HUES48 (cell line): ENCODE data around the gene SLC28A1.

Experiments
- H3K27ac ChIP-seq: one replicate; pipeline ENCODE4 v1.7.0; 2013; ENCODE audit warnings: low read depth, low read length, inconsistent platforms
- H3K27me3 ChIP-seq: 2 replicates; pipeline ENCODE4 v1.6.1; 2013; ENCODE audit warnings: mild to moderate bottlenecking, low read length; ENCODE audit not compliant: control insufficient read depth, insufficient read depth
- H3K36me3 ChIP-seq: 2 replicates; pipeline ENCODE4 v1.6.1; 2013; ENCODE audit warnings: low read length; ENCODE audit not compliant: control insufficient read depth, insufficient read depth
- H3K4me1 ChIP-seq: 2 replicates; pipeline ENCODE4 v1.6.1; 2013; ENCODE audit warnings: mild to moderate bottlenecking, low read length; ENCODE audit not compliant: control insufficient read depth, insufficient read depth
- H3K4me3 ChIP-seq: 2 replicates; pipeline ENCODE4 v1.5.1; 2013; ENCODE audit warnings: mild to moderate bottlenecking, low read depth, low read length
- H3K9ac ChIP-seq: 2 replicates; pipeline ENCODE4 v1.6.1; 2013; ENCODE audit warnings: mild to moderate bottlenecking, low read depth, low read length, moderate library complexity
- H3K9me3 ChIP-seq: 2 replicates; pipeline ENCODE4 v1.6.1; 2013; ENCODE audit warnings: low read length; ENCODE audit not compliant: control insufficient read depth, insufficient read depth

The SLC28A1 gene

GRCh38 chr15:84960391-84961113 lies 76.1 kb downstream of the SLC28A1 start:
- H3K9me3 ChIP-seq = no peaks in the 10 kb centered on the region
- no peaks in the 10 kb centered on the region for H3K27me3 ChIP-seq
- 0 out of 2 replicates have a peak overlapping the region, but pooled peaks have one; percentile 7 for H3K9ac ChIP-seq
- peak overlapping the region; percentile 92 for H3K27ac ChIP-seq
- peaks cover 25% of the 10 kb centered on the region for H3K4me1 ChIP-seq
- peak overlapping the region; percentile 20; the same call in 1 of the 2 replicates for H3K4me3 ChIP-seq
- no peaks in the 10 kb centered on the region for H3K36me3 ChIP-seq

- H3K9me3 ChIP-seq = no peaks in the 10 kb centered on the region
- peaks cover 22% of the 10 kb centered on the region for H3K4me1 ChIP-seq
- H3K36me3 ChIP-seq = no peaks in the 10 kb centered on the region
- H3K27me3 ChIP-seq = no peaks in the 10 kb centered on the region
- H3K9ac ChIP-seq = 0 out of 2 replicates have a peak overlapping the region, but pooled peaks have one; percentile 7
- H3K27ac ChIP-seq = peak overlapping the region; percentile 92
- H3K4me3 ChIP-seq = peak overlapping the region; percentile 20; the same call in 1 of the 2 replicates
These were observed 76.6 kb downstream of the SLC28A1 start for GRCh38 chr15:84961114-84961452.

- H3K36me3 ChIP-seq = no peaks in the 10 kb centered on the region
- peaks cover 22% of the 10 kb centered on the region for H3K4me1 ChIP-seq
- H3K27ac ChIP-seq = no peak overlapping the region
- H3K4me3 ChIP-seq = no peak overlapping the region
- 0 out of 2 replicates have a peak, but pooled peaks cover 6% of the 10 kb centered on the region for H3K9me3 ChIP-seq
- H3K27me3 ChIP-seq = no peaks in the 10 kb centered on the region
- no peak overlapping the region for H3K9ac ChIP-seq
These were observed 77.2 kb downstream of the SLC28A1 start for GRCh38 chr15:84961707-84962106.

GRCh38 chr15:84962955-84963354 lies 78.5 kb downstream of the SLC28A1 start:
- H3K36me3 ChIP-seq = no peaks in the 10 kb centered on the region
- H3K27ac ChIP-seq = no peak overlapping the region
- peaks cover 29% of the 10 kb centered on the region for H3K4me1 ChIP-seq
- H3K27me3 ChIP-seq = no peaks in the 10 kb centered on the region
- H3K9ac ChIP-seq = no peak overlapping the region
- 0 out of 2 replicates have a peak, but pooled peaks cover 10% of the 10 kb centered on the region for H3K9me3 ChIP-seq
- H3K4me3 ChIP-seq = no peak overlapping the region

- Histone ChIP-seq H3K27ac (no peak overlapping the region), H3K4me1 (peaks cover 7% of the 10 kb centered on the region; the same call in 1 of the 2 replicates), H3K36me3 (no peaks in the 10 kb centered on the region)
These were observed 82.9 kb downstream of the SLC28A1 start for GRCh38 chr15:84967380-84967779.

GRCh38 chr15:84968301-84968700 lies 83.8 kb downstream of the SLC28A1 start:
- Histone ChIP-seq H3K27ac (no peak overlapping the region), H3K9me3 (0 out of 2 replicates have a peak, but pooled peaks cover 10% of the 10 kb centered on the region), H3K27me3 (no peaks in the 10 kb centered on the region)

More at GRCh38 chr15:84967380-84967779, 82.9 kb downstream of the SLC28A1 start:
- H3K4me3 ChIP-seq = no peak overlapping the region
- H3K27me3 ChIP-seq = no peaks in the 10 kb centered on the region
- no peak overlapping the region for H3K9ac ChIP-seq
- 0 out of 2 replicates have a peak, but pooled peaks cover 10% of the 10 kb centered on the region for H3K9me3 ChIP-seq

GRCh38 chr15:84969257-84969656 lies 84.8 kb downstream of the SLC28A1 start:
- Histone ChIP-seq H3K9ac (no peak overlapping the region), H3K4me3 (no peak overlapping the region), H3K27ac (no peak overlapping the region), H3K4me1 (peaks cover 9% of the 10 kb centered on the region; the same call in 1 of the 2 replicates), H3K9me3 (0 out of 2 replicates have a peak, but pooled peaks cover 10% of the 10 kb centered on the region), H3K27me3 (no peaks in the 10 kb centered on the region), H3K36me3 (no peaks in the 10 kb centered on the region)

More at GRCh38 chr15:84968301-84968700, 83.8 kb downstream of the SLC28A1 start:
- Histone ChIP-seq H3K9ac (no peak overlapping the region), H3K4me3 (no peak overlapping the region), H3K4me1 (peaks cover 7% of the 10 kb centered on the region; the same call in 1 of the 2 replicates), H3K36me3 (no peaks in the 10 kb centered on the region)

- Histone ChIP-seq H3K4me1 (peaks cover 10% of the 10 kb centered on the region; the same call in 1 of the 2 replicates), H3K9me3 (0 out of 2 replicates have a peak, but pooled peaks cover 10% of the 10 kb centered on the region), H3K36me3 (no peaks in the 10 kb centered on the region)
These were observed 86.4 kb downstream of the SLC28A1 start for GRCh38 chr15:84970843-84971242.

GRCh38 chr15:84973492-84974460 lies 89.3 kb downstream of the SLC28A1 start:
- Histone ChIP-seq H3K4me1 (peaks cover 3% of the 10 kb centered on the region; the same call in 1 of the 2 replicates), H3K4me3 (no peak overlapping the region), H3K9ac (no peak overlapping the region), H3K27ac (no peak overlapping the region), H3K36me3 (no peaks in the 10 kb centered on the region), H3K27me3 (peaks cover 5% of the 10 kb centered on the region), H3K9me3 (no peaks in the 10 kb centered on the region)

More at GRCh38 chr15:84970843-84971242, 86.4 kb downstream of the SLC28A1 start:
- Histone ChIP-seq H3K27ac (no peak overlapping the region), H3K27me3 (no peaks in the 10 kb centered on the region), H3K4me3 (no peak overlapping the region), H3K9ac (no peak overlapping the region)

- Histone ChIP-seq H3K9ac (no peak overlapping the region), H3K4me1 (peaks cover 12% of the 10 kb centered on the region), H3K27ac (no peak overlapping the region), H3K36me3 (no peaks in the 10 kb centered on the region), H3K9me3 (no peaks in the 10 kb centered on the region), H3K27me3 (peaks cover 18% of the 10 kb centered on the region), H3K4me3 (no peak overlapping the region)
These were observed 91.4 kb downstream of the SLC28A1 start for GRCh38 chr15:84975871-84976351.
